T-helper 2 cell treated with Interferon-gamma antibody and Interleukin-4, amounts not matched to agents 5 μg/mL and 100 μg/mL, for 36 hours (primary cell): ENCODE measurements around the gene SLC26A2.

Experiments
- DNase-seq: peaks from one replicate; pipeline ENCODE4 v3.0.0; 2021; ENCODE audit warnings: low spot score
- H3K27ac Mint-ChIP-seq: one replicate; pipeline ENCODE4 v1.8.0; 2021; ENCODE audit warnings: mild to moderate bottlenecking, mixed read lengths
- H3K27me3 Mint-ChIP-seq: one replicate; pipeline ENCODE4 v1.8.0; 2021; ENCODE audit warnings: low read depth, mixed read lengths
- H3K36me3 Mint-ChIP-seq: one replicate; pipeline ENCODE4 v1.8.0; 2021; ENCODE audit warnings: low read depth, mixed read lengths
- H3K4me1 Mint-ChIP-seq: one replicate; pipeline ENCODE4 v1.8.0; 2021; ENCODE audit warnings: low read depth, mixed read lengths
- H3K4me3 Mint-ChIP-seq: one replicate; pipeline ENCODE4 v1.8.0; 2022; ENCODE audit warnings: mild to moderate bottlenecking, moderate library complexity, mixed read lengths
- H3K9me3 Mint-ChIP-seq: one replicate; pipeline ENCODE4 v1.8.0; 2021; ENCODE audit warnings: mixed read lengths

SLC26A2 gene

DNA sequence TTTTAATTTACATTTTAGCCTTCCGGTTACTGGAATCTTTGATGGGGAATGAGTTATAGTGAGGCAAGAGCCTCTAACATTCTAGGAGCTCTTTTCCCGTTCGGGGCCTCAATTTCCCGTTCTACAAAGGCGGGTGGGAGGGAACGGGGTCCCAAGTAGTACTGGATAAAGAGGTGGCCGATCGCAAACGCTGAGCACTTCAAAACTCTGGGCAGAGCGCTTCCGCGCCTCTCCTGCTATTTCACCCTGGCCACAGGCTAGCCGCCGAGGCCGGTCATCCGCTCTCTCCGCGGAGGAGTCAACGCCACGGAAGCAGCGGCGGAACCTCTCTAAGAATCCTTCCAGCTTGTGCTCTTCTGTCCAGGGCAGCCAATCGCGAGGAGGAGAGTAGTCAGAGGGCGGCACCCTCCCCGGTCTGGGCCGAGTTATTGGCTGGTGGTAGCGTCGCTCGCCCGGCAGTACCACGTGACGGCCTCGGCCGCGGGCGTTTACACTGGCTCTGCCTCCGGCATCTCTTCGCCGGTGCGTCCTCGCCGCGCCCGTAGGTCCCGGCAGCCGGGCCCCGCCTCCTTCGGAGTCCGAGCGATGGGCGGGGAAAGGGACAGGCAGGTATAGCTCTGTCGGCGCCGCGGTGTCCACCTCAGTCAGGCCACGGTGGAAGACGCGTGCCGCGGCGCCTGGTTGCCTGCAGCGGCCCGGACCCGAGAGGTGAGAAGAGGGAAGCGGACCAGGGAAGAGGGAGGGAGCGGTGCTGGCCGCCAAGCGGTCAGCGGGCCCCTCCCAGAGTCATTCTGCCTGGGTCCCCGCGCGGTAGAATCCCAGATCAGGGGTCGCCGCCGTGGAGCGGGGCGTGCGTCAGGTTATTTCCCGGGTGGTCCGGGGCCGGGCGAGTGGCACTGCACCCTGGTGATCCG lies at the start of gene SLC26A2:
Gene SLC26A2 (plus strand): TSS at position 487 of the 914 bp plus-strand sequence. CDS start 16,895 bp downstream, outside the sequence.
- H3K9me3 Mint-ChIP-seq: no peaks in the 10 kb centered on the region
- no peaks in the 10 kb centered on the region for H3K36me3 Mint-ChIP-seq
- peaks cover 21% of the 10 kb centered on the region for H3K4me1 Mint-ChIP-seq
- peaks cover 2% of the 10 kb centered on the region for H3K27me3 Mint-ChIP-seq
- H3K27ac Mint-ChIP-seq: peak within 1 kb of the TSS; percentile 93
- DNase-seq: peak; percentile 96
- peak within 1 kb of the TSS; percentile 90 for H3K4me3 Mint-ChIP-seq

DNA sequence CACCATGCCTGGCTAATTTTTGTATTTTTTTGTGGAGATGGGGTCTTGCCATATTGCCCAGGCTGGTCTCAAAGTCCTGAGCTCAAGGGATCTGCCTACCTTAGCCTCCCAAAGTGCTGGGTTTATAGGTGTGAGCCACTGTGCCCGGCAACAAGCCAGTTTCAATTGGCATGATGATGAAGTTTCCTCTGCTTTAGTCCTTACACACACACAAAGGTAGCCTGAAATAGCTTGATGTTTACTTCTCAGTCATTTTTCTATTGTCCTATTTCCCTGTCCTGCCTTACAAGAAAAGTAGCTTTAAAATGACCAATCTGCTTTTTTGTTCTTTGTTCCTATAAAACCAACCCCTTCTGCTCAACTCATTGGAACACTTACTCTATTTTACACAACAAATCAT lies 49.5 kb upstream of the SLC26A2 start:
- no peaks in the 10 kb centered on the region for H3K9me3 Mint-ChIP-seq
- H3K27ac Mint-ChIP-seq: no peak overlapping the region
- peaks cover 20% of the 10 kb centered on the region for H3K27me3 Mint-ChIP-seq
- H3K4me3 Mint-ChIP-seq: no peak overlapping the region
- DNase-seq: no peak
- no peaks in the 10 kb centered on the region for H3K36me3 Mint-ChIP-seq
- peaks cover 4% of the 10 kb centered on the region for H3K4me1 Mint-ChIP-seq

DNA sequence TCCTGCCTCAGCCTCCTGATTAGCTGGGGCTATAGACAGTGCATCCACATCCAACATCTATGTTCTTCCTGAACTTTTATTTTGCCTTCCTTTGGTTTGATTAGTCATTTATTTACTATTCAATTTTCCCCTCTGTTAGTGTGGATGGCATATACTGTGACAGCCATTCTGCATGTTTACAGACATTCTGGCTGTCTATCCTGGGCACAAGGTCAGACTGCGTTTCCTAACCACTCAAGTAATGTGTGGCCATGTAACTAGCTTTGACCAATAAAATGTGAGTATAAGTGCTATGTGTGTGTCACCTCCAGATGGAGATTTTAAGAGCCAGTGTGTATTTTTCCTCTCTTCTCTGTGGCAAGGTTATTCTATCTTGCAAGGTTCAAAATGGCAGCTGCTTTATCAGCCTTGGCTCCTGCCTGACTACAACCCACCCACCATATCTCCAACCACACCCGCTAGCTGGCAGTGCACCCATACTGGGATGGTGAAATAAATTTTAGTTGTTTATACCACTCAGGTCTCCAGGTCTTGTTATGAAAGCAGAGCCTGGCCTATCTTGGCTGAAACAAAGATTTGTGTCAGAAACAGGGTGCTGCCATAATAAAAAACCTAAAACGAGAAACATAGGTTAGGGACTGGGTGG lies 48.2 kb upstream of the SLC26A2 start:
- Mint-ChIP-seq H3K4me1 (peaks cover 4% of the 10 kb centered on the region), H3K9me3 (no peaks in the 10 kb centered on the region), H3K36me3 (no peaks in the 10 kb centered on the region), H3K27me3 (peaks cover 20% of the 10 kb centered on the region), H3K27ac (no peak overlapping the region), H3K4me3 (no peak overlapping the region)
- DNase-seq: no peak

DNA sequence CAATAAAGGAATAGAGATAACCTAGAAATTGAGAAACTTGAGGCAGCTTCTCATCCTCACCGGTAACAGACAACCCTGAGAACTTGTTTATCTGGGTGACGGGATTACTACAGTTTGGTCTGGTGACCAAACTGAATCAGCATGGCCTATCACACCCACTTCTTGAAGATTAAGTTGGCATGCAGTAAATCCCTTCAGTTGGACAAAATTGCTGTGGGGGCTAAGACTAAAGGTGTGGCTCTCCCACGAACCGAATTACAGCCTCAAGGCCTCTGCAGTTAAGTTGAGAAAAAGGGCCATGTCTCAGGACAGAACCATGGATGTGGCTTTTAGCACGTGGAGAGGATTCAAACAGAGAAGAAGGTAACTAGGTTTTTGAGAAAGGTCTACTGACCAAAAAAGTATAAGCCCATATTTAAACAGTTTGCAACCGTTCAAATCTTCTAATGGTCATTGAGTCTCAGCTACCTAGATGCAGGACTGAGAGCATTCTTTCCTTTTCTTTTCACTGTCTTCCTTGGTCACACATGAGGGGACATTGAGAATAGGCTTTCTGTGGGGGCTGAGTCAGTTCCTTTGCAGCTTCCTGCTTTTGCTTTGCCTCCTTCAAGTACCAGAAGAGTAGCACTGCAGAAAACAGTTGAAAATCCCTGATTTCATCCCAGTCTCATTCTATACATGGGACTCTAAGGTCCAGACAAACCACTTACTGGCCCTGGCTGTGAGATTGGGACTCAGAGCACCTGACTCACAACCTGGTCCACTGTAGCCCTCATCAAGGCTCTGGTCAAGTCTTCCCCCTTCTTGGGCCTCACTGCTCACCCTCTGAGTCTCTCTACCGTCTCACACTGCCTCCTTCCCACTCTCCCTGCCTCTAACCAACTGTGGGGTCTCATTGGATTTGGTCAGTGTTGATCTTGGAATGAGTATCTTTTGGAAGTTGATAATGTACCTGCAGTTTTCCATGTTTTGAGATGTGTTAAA lies 46.8 kb upstream of the SLC26A2 start:
- Mint-ChIP-seq H3K4me3 (no peak overlapping the region), H3K36me3 (no peaks in the 10 kb centered on the region), H3K4me1 (peaks cover 4% of the 10 kb centered on the region), H3K27ac (no peak overlapping the region), H3K27me3 (peaks cover 15% of the 10 kb centered on the region), H3K9me3 (no peaks in the 10 kb centered on the region)
- no peak for DNase-seq

DNA sequence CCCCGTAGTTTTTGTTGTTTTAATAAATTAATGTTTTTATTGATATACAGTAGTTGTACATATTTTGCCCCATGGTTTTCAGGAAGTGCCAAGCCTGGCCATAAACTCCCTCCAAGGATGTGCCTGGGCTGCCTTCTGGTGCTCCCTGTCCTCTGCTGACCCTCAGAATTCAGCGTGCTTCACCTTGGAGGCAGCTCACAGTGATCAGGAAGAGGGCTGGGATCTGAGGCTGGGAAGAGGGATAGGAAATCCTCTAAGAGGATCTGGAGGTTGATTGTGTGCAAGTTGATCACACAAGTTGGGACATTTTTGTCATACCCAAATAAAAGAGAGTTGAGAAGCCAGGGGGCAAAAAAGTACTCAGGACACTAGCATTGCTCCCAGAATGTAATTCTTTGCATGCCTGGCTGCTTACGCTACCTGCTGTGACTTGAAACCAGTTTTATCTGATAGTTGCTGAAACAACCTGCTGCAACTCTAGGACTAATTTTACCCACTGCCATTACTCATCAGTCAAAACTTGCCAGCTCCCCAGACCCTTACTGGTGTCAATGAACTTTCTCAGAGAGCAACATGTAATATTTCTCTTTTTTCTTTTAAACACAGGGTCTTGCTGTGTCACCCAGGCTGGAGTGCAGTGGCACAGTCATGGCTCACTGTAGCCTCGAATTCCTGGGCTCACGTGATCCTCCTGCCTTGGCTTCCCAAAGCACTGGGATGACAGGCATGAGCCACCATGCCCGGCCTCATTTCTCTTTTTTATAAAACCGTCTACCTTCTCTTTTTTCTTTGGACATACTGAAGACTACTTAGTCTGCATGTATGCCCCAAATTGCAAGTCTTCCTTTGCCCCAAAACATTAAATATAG lies 44.9 kb upstream of the SLC26A2 start:
- no peak for DNase-seq
- Mint-ChIP-seq H3K4me3 (no peak overlapping the region), H3K27ac (no peak overlapping the region), H3K4me1 (peaks cover 4% of the 10 kb centered on the region), H3K27me3 (peaks cover 4% of the 10 kb centered on the region), H3K36me3 (no peaks in the 10 kb centered on the region), H3K9me3 (no peaks in the 10 kb centered on the region)

DNA sequence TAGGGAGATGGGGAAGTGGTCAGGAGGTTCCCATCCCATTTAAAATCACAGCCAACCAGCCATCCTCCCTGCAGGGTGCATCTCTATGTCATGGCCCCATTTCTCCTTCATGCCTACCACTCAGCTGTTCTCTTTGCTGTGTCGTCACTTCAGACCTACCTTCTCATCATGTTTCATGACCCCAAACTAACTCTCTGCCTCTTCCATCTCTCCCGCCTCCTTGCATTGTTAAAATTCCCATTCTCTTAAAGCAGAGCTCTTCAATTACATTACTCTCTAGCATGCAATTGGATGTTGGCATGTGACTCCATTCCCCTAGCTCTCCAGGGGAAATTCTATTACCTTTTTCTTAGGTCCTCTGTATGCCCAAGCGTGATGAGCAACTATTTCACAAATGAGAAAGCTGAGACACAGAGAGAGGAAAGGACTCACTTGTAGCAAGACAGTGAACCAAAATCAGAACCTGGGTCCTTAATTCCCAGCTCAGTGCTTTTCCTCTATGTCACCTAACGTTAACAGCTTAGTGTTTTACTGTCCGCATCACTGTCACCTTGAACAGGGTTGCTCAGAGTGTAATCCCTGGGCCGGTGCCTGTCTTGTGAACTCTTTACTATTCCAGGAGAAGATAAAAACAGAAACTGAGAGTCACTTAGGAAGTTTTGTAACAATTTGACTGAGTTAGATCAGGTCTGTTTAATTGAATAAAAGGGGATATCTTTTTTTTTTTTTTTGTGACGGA lies 44.1 kb upstream of the SLC26A2 start:
- DNase-seq: no peak
- H3K4me3 Mint-ChIP-seq: no peak overlapping the region
- H3K4me1 Mint-ChIP-seq: peaks cover 5% of the 10 kb centered on the region
- H3K36me3 Mint-ChIP-seq: no peaks in the 10 kb centered on the region
- no peaks in the 10 kb centered on the region for H3K9me3 Mint-ChIP-seq
- H3K27me3 Mint-ChIP-seq: no peaks in the 10 kb centered on the region
- H3K27ac Mint-ChIP-seq: no peak overlapping the region

DNA sequence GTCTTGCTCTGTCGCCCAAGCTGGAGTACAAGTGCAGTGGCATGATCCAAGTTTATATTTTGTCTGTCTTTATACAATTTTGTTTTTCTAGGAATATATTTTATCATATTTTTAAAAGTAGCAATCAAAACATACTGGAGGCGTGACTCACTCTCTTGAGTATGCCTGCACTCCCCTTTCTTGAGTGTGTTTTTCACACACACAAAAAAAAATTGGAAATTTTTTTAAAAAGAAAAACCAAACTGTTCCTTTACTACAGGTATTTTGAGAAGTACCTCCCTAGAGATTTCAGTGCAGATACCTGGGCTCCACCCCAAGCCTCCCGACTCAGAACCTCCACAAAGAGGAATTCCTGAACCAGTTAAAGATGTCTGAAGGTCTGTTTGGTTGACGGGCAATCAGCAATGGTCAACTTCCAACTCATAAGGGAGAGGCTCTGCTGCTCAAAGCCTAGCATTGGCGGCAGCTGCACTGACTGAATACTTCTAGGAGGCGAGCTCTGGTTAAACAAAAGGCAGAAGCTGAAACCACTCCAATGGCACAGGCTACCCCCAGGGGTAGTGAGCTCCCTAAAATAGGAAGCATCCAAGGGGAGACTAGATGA lies 43.4 kb upstream of the SLC26A2 start:
- no peak overlapping the region for H3K27ac Mint-ChIP-seq
- no peak for DNase-seq
- H3K4me3 Mint-ChIP-seq: no peak overlapping the region
- no peaks in the 10 kb centered on the region for H3K9me3 Mint-ChIP-seq
- no peaks in the 10 kb centered on the region for H3K27me3 Mint-ChIP-seq
- no peaks in the 10 kb centered on the region for H3K36me3 Mint-ChIP-seq
- H3K4me1 Mint-ChIP-seq: peaks cover 5% of the 10 kb centered on the region

DNA sequence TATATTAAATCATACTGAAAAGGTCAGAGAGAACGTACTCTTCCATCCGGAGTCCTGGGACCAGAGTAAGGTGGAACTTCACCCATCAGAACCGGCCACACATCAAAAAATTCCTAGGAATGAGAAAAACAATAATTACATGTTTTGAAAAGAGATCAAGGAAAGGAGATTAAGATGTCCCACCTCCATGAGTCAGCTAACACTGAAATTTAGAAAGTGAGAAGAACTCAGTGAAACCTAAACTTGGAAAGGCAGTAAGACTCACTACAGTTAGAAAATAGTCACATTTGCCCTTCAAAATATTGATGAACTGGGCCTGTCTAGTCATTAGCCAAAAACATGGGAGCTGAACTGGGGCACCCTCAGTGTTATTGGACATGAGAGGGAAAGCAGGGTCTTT lies 39.0 kb upstream of the SLC26A2 start:
- Mint-ChIP-seq H3K27ac (no peak overlapping the region), H3K27me3 (no peaks in the 10 kb centered on the region), H3K4me3 (no peak overlapping the region), H3K9me3 (no peaks in the 10 kb centered on the region), H3K36me3 (no peaks in the 10 kb centered on the region), H3K4me1 (peaks cover 1% of the 10 kb centered on the region)
- no peak for DNase-seq

DNA sequence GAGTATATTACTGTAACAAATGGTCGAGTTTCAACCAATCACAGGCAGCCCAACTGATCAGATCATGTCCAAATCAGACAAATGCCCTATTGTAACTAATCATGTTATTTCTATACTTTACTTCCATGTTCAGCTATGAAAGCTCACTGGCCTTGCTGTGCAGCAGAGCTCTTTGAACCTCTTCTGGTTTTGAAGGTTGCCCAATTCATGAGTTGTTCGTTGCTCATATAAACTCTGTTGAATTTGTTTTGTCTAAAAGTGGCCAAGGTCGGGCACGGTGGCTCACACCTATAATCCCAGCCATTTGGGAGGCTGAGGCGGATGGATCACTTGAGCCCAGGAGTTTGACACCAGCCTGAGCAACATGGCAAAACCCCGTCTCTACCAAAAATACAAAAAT lies 37.6 kb upstream of the SLC26A2 start:
- Mint-ChIP-seq H3K27me3 (no peaks in the 10 kb centered on the region), H3K4me1 (peaks cover 1% of the 10 kb centered on the region), H3K27ac (no peak overlapping the region), H3K4me3 (no peak overlapping the region), H3K36me3 (no peaks in the 10 kb centered on the region), H3K9me3 (no peaks in the 10 kb centered on the region)
- DNase-seq: no peak

DNA sequence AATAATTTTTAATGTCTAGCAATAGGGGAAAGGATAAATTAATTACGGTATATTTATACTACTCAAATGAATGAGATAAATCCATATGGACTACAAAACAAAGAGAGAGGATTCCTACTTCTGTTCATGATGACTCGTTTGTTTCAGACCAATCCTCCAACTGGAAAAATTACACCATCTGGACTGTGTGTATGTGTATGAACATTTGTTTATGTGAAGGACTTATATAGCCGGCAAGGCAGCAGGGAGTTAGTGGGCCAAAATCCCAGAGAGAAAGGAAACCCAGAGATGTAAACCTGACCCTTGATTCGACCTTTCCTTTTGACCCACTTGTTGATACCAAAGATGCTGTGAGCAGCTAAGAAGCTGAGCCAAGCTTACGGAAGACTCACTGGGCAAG lies 36.1 kb upstream of the SLC26A2 start:
- peaks cover 1% of the 10 kb centered on the region for H3K4me1 Mint-ChIP-seq
- H3K9me3 Mint-ChIP-seq: no peaks in the 10 kb centered on the region
- DNase-seq: no peak
- H3K27ac Mint-ChIP-seq: no peak overlapping the region
- H3K36me3 Mint-ChIP-seq: no peaks in the 10 kb centered on the region
- H3K4me3 Mint-ChIP-seq: no peak overlapping the region
- H3K27me3 Mint-ChIP-seq: no peaks in the 10 kb centered on the region

DNA sequence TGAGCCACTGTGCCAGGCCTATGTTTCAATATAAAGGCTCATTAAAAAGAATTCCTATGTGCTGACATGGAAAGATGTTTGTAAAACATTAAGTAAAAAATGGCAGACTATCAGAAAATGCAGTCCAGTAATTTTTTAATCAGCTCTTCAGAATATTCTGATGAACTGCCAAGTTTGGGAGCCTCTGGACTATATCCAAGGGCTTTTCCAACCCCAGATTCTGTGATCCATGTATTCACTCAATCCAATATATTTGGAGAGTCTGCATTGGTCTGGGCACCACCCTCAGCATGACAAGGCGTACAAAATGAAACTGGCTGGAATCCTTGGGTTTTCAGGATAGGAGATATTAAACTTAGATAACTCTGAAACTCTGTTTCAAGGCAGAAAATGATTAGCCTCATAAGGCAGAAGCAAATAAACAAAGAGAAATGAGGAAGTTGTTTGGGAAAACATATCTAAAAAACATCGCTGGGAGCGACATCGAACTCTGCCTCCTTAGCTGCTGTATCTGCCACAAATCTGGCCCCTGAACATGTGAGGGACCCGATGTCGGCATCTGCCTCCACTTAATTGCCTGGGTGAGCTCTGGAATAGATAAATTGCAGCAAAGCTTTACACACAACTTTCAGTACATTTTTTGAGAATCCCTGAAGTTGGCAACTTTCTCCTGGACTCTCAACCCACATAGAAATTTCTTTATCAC lies 30.4 kb upstream of the SLC26A2 start:
- Mint-ChIP-seq H3K9me3 (no peaks in the 10 kb centered on the region), H3K27ac (no peak overlapping the region), H3K4me1 (peaks cover 3% of the 10 kb centered on the region), H3K27me3 (peaks cover 25% of the 10 kb centered on the region), H3K4me3 (no peak overlapping the region), H3K36me3 (no peaks in the 10 kb centered on the region)
- DNase-seq: no peak
